Hepatocyte (in vitro differentiated cells): Measurements from ENCODE around the gene LSM10.

ENCODE experiments used
- CTCF ChIP-seq: fragments of 200-600 bp; sonication (generic); IDR thresholded peaks from 2 replicates; pipeline ENCODE4 v1.5.1; 2016; ENCODE audit warnings: antibody characterized with exemption, mild to moderate bottlenecking; ENCODE audit not compliant: poor library complexity
- EZH2phosphoT487 ChIP-seq: fragments of 200-600 bp; sonication (generic); IDR thresholded peaks from one replicate; pipeline ENCODE4 v1.6.1; 2018; ENCODE audit warnings: antibody characterized with exemption, mild to moderate bottlenecking, low read depth, moderate library complexity; ENCODE audit not compliant: unreplicated experiment, severe bottlenecking

GRCh38 chr1:36396359-36396758 is 1.3 kb downstream of the LSM10 start:
- no peak for TF ChIP-seq CTCF
- TF ChIP-seq EZH2phosphoT487: no peak
